GM06990 (cell line): ENCODE data around the gene FGF3.

Source experiments
- DNase-seq: peaks from one replicate; pipeline ENCODE4 v3.0.0-alpha.2; 2011; ENCODE audit not compliant: insufficient read length; ENCODE audit errors: extremely low read depth
- H3K27me3 ChIP-seq: replicated peaks from 2 replicates; pipeline ENCODE4 v1.6.0; 2011; ENCODE audit warnings: low read length; ENCODE audit not compliant: control insufficient read depth, insufficient read depth
- H3K36me3 ChIP-seq: 2 replicates; pipeline ENCODE4 v1.5.1; 2011; ENCODE audit warnings: low read length; ENCODE audit not compliant: control insufficient read depth, insufficient read depth
- H3K4me3 ChIP-seq: replicated peaks from 2 replicates; pipeline ENCODE4 v1.5.1; 2011; ENCODE audit warnings: low read depth, mild to moderate bottlenecking, control low read depth, low read length
- TF ChIP-seq, protein P1 (sequence below): IDR thresholded peaks from 2 replicates; pipeline ENCODE4 v1.5.1; 2011; ENCODE audit warnings: low read length, control low read depth, mild to moderate bottlenecking, inconsistent platforms; ENCODE audit not compliant: insufficient read depth, poor library complexity, severe bottlenecking

Gene FGF3

GRCh38 chr11:69810289-69811118, 8.7 kb downstream of the FGF3 start:
- Histone ChIP-seq H3K36me3 (no peaks in the 10 kb centered on the region), H3K27me3 (no peaks in the 10 kb centered on the region)
- TF ChIP-seq, protein P1, sequence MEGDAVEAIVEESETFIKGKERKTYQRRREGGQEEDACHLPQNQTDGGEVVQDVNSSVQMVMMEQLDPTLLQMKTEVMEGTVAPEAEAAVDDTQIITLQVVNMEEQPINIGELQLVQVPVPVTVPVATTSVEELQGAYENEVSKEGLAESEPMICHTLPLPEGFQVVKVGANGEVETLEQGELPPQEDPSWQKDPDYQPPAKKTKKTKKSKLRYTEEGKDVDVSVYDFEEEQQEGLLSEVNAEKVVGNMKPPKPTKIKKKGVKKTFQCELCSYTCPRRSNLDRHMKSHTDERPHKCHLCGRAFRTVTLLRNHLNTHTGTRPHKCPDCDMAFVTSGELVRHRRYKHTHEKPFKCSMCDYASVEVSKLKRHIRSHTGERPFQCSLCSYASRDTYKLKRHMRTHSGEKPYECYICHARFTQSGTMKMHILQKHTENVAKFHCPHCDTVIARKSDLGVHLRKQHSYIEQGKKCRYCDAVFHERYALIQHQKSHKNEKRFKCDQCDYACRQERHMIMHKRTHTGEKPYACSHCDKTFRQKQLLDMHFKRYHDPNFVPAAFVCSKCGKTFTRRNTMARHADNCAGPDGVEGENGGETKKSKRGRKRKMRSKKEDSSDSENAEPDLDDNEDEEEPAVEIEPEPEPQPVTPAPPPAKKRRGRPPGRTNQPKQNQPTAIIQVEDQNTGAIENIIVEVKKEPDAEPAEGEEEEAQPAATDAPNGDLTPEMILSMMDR = no peak

DNA sequence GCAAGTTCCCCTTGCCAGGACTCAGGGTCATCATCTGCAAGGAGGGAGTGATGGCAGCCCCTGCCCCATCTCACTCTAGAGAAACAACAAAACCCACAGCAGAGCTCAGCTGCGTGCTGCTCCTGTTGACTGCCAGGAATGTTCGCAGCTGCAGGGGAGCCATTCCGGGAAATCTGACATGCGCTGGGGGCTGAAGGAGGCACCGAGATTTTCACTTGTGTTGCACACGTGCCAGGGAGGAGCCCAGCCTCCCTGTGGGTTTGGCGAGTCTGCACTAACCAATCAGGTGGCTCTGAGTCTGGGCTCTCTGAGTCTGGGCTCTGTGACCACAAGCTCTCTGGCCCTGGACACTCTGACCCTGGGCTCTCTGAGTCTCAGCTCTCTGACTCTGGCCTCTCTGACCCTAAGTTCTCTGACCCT, 10.5 kb downstream of the FGF3 start:
- TF ChIP-seq, protein P1 = no peak
- no peaks in the 10 kb centered on the region for H3K36me3 ChIP-seq
- H3K4me3 ChIP-seq = no peak overlapping the region
- no peak for DNase-seq
- no peaks in the 10 kb centered on the region for H3K27me3 ChIP-seq

More at GRCh38 chr11:69810289-69811118, 8.7 kb downstream of the FGF3 start:
- no peak overlapping the region for H3K4me3 ChIP-seq
- no peak for DNase-seq

DNA sequence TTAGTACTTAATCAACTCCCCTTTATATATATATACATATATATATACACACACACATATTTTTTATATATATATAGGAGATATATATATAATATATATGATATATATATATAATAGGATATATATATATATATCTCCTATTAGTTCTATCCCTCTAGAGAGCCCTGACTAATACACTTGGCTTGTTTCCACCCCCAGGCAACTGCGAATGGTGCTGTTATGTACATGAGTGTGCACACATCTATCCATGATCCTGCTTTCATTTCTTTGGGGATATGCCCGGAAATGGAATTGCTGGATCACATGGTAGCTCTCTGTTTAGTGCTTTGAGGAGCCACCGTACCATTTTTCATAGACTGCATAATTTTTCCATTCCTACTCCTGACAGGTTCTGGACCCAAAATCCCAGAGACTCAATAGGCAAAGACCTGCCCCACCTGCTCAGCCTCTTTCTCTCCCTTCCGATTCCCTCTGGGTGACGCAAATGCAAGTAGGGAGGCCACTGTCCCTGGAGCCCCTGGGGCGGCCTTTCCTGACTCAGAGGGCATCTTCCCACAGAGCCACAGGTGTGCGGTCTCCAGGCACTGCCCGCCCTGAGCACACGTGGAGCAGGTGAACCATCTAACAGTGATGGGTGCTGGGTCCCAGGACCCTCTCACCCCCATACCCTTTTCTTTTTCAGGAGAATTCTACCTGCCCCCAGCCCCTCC, 12.0 kb downstream of the FGF3 start:
- TF ChIP-seq, protein P1 = no peak
- DNase-seq = no peak
- Histone ChIP-seq H3K27me3 (no peaks in the 10 kb centered on the region), H3K36me3 (no peaks in the 10 kb centered on the region), H3K4me3 (no peak overlapping the region)

- H3K36me3 ChIP-seq = no peaks in the 10 kb centered on the region
- DNase-seq = no peak
- H3K4me3 ChIP-seq = no peak overlapping the region
- TF ChIP-seq, protein P1 = no peak
- H3K27me3 ChIP-seq = no peaks in the 10 kb centered on the region
Observed at GRCh38 chr11:69804769-69805508, 14.3 kb downstream of the FGF3 start.

- no peak for DNase-seq
- Histone ChIP-seq H3K36me3 (no peaks in the 10 kb centered on the region), H3K27me3 (no peaks in the 10 kb centered on the region), H3K4me3 (no peak overlapping the region)
- TF ChIP-seq, protein P1 = no peak
Observed at GRCh38 chr11:69803604-69804218, 15.5 kb downstream of the FGF3 start.
